Measurements from ENCODE around the gene NOP9.

NOP9 gene

GRCh38 chr14:24338843-24339242 is 39.2 kb downstream of the NOP9 start:
- Histone ChIP-seq H3K27me3 (ENCODE audit: insufficient read depth, low read length, poor library complexity) (peaks cover 52% of the 10 kb centered on the region), H4K8ac (ENCODE audit: low read depth, low read length) (no peak overlapping the region), H3K4me3 (ENCODE audit: low read length) (no peak overlapping the region)

GRCh38 chr14:24339284-24340151 is 39.9 kb downstream of the NOP9 start, which contains the start of gene RIPK3:
TSS of gene RIPK3 (minus strand) at chr14:24339991. CDS start at chr14:24339826, 165 bp downstream.
- no peak within 1 kb of the TSS for H3K27ac ChIP-seq (ENCODE audit: low read depth, low read length)
- H3K4me2 ChIP-seq (ENCODE audit: low read length): peak within 1 kb of the TSS; percentile 83
- no peak within 1 kb of the TSS for H3K18ac ChIP-seq (ENCODE audit: low read length)
- no peak within 1 kb of the TSS for H3K23ac ChIP-seq (ENCODE audit: low read length)
- peaks cover 47% of the 10 kb centered on the region for H3K27me3 ChIP-seq (ENCODE audit: insufficient read depth, low read length, poor library complexity)
- H3K36me3 ChIP-seq (ENCODE audit: control insufficient read depth, insufficient read depth, low read length): no peaks in the 10 kb centered on the region
- H3K4ac ChIP-seq (ENCODE audit: low read depth, low read length): no peak within 1 kb of the TSS
- WGBS (ENCODE audit: extremely low coverage, insufficient coverage, low lambda C conversion rate): no CpG with 5 or more reads among the region's 51 CpGs
- no peak within 1 kb of the TSS for H4K5ac ChIP-seq (ENCODE audit: low read length)
- no peaks in the 10 kb centered on the region for H3K79me2 ChIP-seq (ENCODE audit: control insufficient read depth, insufficient read depth, low read length)
- no peak within 1 kb of the TSS for H2BK5ac ChIP-seq (ENCODE audit: low read length)
- H2BK120ac ChIP-seq (ENCODE audit: low read depth, low read length): no peak within 1 kb of the TSS
- H2BK15ac ChIP-seq (replicated peaks; ENCODE audit: low read depth): no peak within 1 kb of the TSS
- no peak within 1 kb of the TSS for H4K8ac ChIP-seq (ENCODE audit: low read depth, low read length)
- no peak for DNase-seq
- H3K9ac ChIP-seq (ENCODE audit: low read length): peak within 1 kb of the TSS; percentile 34
- H3K4me1 ChIP-seq (ENCODE audit: control insufficient read depth, low read depth, low read length): peaks cover 2% of the 10 kb centered on the region
- peak within 1 kb of the TSS; percentile 73 for H3K56ac ChIP-seq (ENCODE audit: low read length)
- peak within 1 kb of the TSS; percentile 41 for H3K4me3 ChIP-seq (ENCODE audit: low read length)
- no peak within 1 kb of the TSS for H2AK5ac ChIP-seq (ENCODE audit: low read length)
- H3K79me1 ChIP-seq (ENCODE audit: low read length): no peaks in the 10 kb centered on the region

More at GRCh38 chr14:24338843-24339242, 39.2 kb downstream of the NOP9 start:
- no peak overlapping the region for H3K18ac ChIP-seq (ENCODE audit: low read length)
- H4K5ac ChIP-seq (ENCODE audit: low read length): no peak overlapping the region
- no peak overlapping the region for H3K23ac ChIP-seq (ENCODE audit: low read length)
- no peaks in the 10 kb centered on the region for H3K36me3 ChIP-seq (ENCODE audit: control insufficient read depth, insufficient read depth, low read length)
- no peaks in the 10 kb centered on the region for H3K79me1 ChIP-seq (ENCODE audit: low read length)
- H2AK5ac ChIP-seq (ENCODE audit: low read length): no peak overlapping the region
- H3K4ac ChIP-seq (ENCODE audit: low read depth, low read length): no peak overlapping the region
- no peak overlapping the region for H3K27ac ChIP-seq (ENCODE audit: low read depth, low read length)
- H3K9ac ChIP-seq (ENCODE audit: low read length): no peak overlapping the region
- H3K4me1 ChIP-seq (ENCODE audit: control insufficient read depth, low read depth, low read length): peaks cover 2% of the 10 kb centered on the region
- no peak overlapping the region for H3K4me2 ChIP-seq (ENCODE audit: low read length)
- no peak overlapping the region for H3K56ac ChIP-seq (ENCODE audit: low read length)
- no peak overlapping the region for H2BK5ac ChIP-seq (ENCODE audit: low read length)
- no peak overlapping the region for H2BK120ac ChIP-seq (ENCODE audit: low read depth, low read length)
- no peaks in the 10 kb centered on the region for H3K79me2 ChIP-seq (ENCODE audit: control insufficient read depth, insufficient read depth, low read length)
- no CpG with 5 or more reads among the region's 14 CpGs for WGBS (ENCODE audit: extremely low coverage, insufficient coverage, low lambda C conversion rate)
- H2BK15ac ChIP-seq (replicated peaks; ENCODE audit: low read depth): no peak overlapping the region
- DNase-seq: no peak

- H3K4me2 ChIP-seq (ENCODE audit: low read length): no peak overlapping the region
- no peak for DNase-seq
- H3K56ac ChIP-seq (ENCODE audit: low read length): no peak overlapping the region
- H3K9ac ChIP-seq (ENCODE audit: low read length): no peak overlapping the region
- H3K27ac ChIP-seq (ENCODE audit: low read depth, low read length): no peak overlapping the region
- no peaks in the 10 kb centered on the region for H3K79me2 ChIP-seq (ENCODE audit: control insufficient read depth, insufficient read depth, low read length)
- no peaks in the 10 kb centered on the region for H3K4me1 ChIP-seq (ENCODE audit: control insufficient read depth, low read depth, low read length)
- no peak overlapping the region for H4K8ac ChIP-seq (ENCODE audit: low read depth, low read length)
- H2BK120ac ChIP-seq (ENCODE audit: low read depth, low read length): no peak overlapping the region
- no peaks in the 10 kb centered on the region for H3K36me3 ChIP-seq (ENCODE audit: control insufficient read depth, insufficient read depth, low read length)
- no CpG with 5 or more reads among the region's 1 CpG for WGBS (ENCODE audit: extremely low coverage, insufficient coverage, low lambda C conversion rate)
- no peak overlapping the region for H2BK15ac ChIP-seq (replicated peaks; ENCODE audit: low read depth)
- no peak overlapping the region for H4K5ac ChIP-seq (ENCODE audit: low read length)
- H2BK5ac ChIP-seq (ENCODE audit: low read length): no peak overlapping the region
- H3K79me1 ChIP-seq (ENCODE audit: low read length): no peaks in the 10 kb centered on the region
- no peak overlapping the region for H2AK5ac ChIP-seq (ENCODE audit: low read length)
- H3K27me3 ChIP-seq (ENCODE audit: insufficient read depth, low read length, poor library complexity): peaks cover 40% of the 10 kb centered on the region
- no peak overlapping the region for H3K4ac ChIP-seq (ENCODE audit: low read depth, low read length)
- no peak overlapping the region for H3K18ac ChIP-seq (ENCODE audit: low read length)
- H3K4me3 ChIP-seq (ENCODE audit: low read length): no peak overlapping the region
- H3K23ac ChIP-seq (ENCODE audit: low read length): no peak overlapping the region
Observed at GRCh38 chr14:24340606-24341005, 41.0 kb downstream of the NOP9 start.

- no peak for DNase-seq
- H2BK120ac ChIP-seq (ENCODE audit: low read depth, low read length): no peak overlapping the region
- no CpG with 5 or more reads among the region's 4 CpGs for WGBS (ENCODE audit: extremely low coverage, insufficient coverage, low lambda C conversion rate)
- no peak overlapping the region for H3K4me3 ChIP-seq (ENCODE audit: low read length)
- no peak overlapping the region for H3K4me2 ChIP-seq (ENCODE audit: low read length)
- H2BK5ac ChIP-seq (ENCODE audit: low read length): no peak overlapping the region
- H3K79me2 ChIP-seq (ENCODE audit: control insufficient read depth, insufficient read depth, low read length): no peaks in the 10 kb centered on the region
- no peak overlapping the region for H3K9ac ChIP-seq (ENCODE audit: low read length)
- H3K4ac ChIP-seq (ENCODE audit: low read depth, low read length): no peak overlapping the region
- H3K18ac ChIP-seq (ENCODE audit: low read length): no peak overlapping the region
- no peak overlapping the region for H2BK15ac ChIP-seq (replicated peaks; ENCODE audit: low read depth)
- H3K56ac ChIP-seq (ENCODE audit: low read length): no peak overlapping the region
- no peaks in the 10 kb centered on the region for H3K36me3 ChIP-seq (ENCODE audit: control insufficient read depth, insufficient read depth, low read length)
- H4K5ac ChIP-seq (ENCODE audit: low read length): no peak overlapping the region
- H3K4me1 ChIP-seq (ENCODE audit: control insufficient read depth, low read depth, low read length): no peaks in the 10 kb centered on the region
- H3K79me1 ChIP-seq (ENCODE audit: low read length): no peaks in the 10 kb centered on the region
- no peak overlapping the region for H3K27ac ChIP-seq (ENCODE audit: low read depth, low read length)
- H4K8ac ChIP-seq (ENCODE audit: low read depth, low read length): no peak overlapping the region
- peaks cover 29% of the 10 kb centered on the region for H3K27me3 ChIP-seq (ENCODE audit: insufficient read depth, low read length, poor library complexity)
- no peak overlapping the region for H2AK5ac ChIP-seq (ENCODE audit: low read length)
- no peak overlapping the region for H3K23ac ChIP-seq (ENCODE audit: low read length)
Observed at GRCh38 chr14:24342889-24343288, 43.2 kb downstream of the NOP9 start.

- no peak overlapping the region for H2AK5ac ChIP-seq (ENCODE audit: low read length)
- H2BK5ac ChIP-seq (ENCODE audit: low read length): no peak overlapping the region
- H3K36me3 ChIP-seq (ENCODE audit: control insufficient read depth, insufficient read depth, low read length): no peaks in the 10 kb centered on the region
- H3K4ac ChIP-seq (ENCODE audit: low read depth, low read length): no peak overlapping the region
- no peak overlapping the region for H3K18ac ChIP-seq (ENCODE audit: low read length)
- peaks cover 19% of the 10 kb centered on the region for H3K27me3 ChIP-seq (ENCODE audit: insufficient read depth, low read length, poor library complexity)
- no peak overlapping the region for H3K4me3 ChIP-seq (ENCODE audit: low read length)
- H2BK15ac ChIP-seq (replicated peaks; ENCODE audit: low read depth): no peak overlapping the region
- H4K8ac ChIP-seq (ENCODE audit: low read depth, low read length): no peak overlapping the region
- no peaks in the 10 kb centered on the region for H3K4me1 ChIP-seq (ENCODE audit: control insufficient read depth, low read depth, low read length)
- H3K79me1 ChIP-seq (ENCODE audit: low read length): no peaks in the 10 kb centered on the region
- no CpG with 5 or more reads among the region's 7 CpGs for WGBS (ENCODE audit: extremely low coverage, insufficient coverage, low lambda C conversion rate)
- no peak overlapping the region for H2BK120ac ChIP-seq (ENCODE audit: low read depth, low read length)
- H4K5ac ChIP-seq (ENCODE audit: low read length): no peak overlapping the region
- no peak for DNase-seq
- H3K27ac ChIP-seq (ENCODE audit: low read depth, low read length): no peak overlapping the region
- no peak overlapping the region for H3K56ac ChIP-seq (ENCODE audit: low read length)
- H3K9ac ChIP-seq (ENCODE audit: low read length): no peak overlapping the region
- no peak overlapping the region for H3K4me2 ChIP-seq (ENCODE audit: low read length)
- H3K79me2 ChIP-seq (ENCODE audit: control insufficient read depth, insufficient read depth, low read length): no peaks in the 10 kb centered on the region
- H3K23ac ChIP-seq (ENCODE audit: low read length): no peak overlapping the region
Observed at GRCh38 chr14:24343795-24344660, 44.4 kb downstream of the NOP9 start.
